SH-SY5Y (cell line): ENCODE data around the gene JAZF1.

Experiments
- GATA2 ChIP-seq: IDR thresholded peaks from 2 replicates; pipeline ENCODE4 v1.6.1; 2011; ENCODE audit warnings: mild to moderate bottlenecking, low read depth, low read length
- GATA3 ChIP-seq: IDR thresholded peaks from 2 replicates; pipeline ENCODE4 v1.6.1; 2011; ENCODE audit warnings: low read depth, mild to moderate bottlenecking, low read length, moderate library complexity

Gene JAZF1

DNA sequence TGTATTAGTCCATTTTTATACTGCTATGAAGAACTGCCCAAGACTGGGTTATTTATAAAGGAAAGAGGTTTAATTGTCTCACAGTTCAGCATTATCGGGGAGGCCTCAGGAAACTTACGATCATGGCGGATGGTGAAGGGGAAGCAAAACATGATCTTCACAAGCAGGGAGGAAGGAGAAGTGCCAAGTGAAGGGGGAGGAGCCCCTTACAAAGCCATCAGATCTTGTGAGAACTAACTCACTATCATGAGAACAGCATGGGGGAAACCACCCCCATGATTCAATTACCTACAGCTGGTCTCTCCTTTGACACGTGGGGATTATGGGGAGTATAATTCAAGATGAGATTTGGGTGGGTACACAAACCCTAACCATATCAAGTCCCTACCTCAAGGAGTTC is 85.4 kb downstream of the JAZF1 start:
- TF ChIP-seq GATA2 (no peak), GATA3 (no peak)

DNA sequence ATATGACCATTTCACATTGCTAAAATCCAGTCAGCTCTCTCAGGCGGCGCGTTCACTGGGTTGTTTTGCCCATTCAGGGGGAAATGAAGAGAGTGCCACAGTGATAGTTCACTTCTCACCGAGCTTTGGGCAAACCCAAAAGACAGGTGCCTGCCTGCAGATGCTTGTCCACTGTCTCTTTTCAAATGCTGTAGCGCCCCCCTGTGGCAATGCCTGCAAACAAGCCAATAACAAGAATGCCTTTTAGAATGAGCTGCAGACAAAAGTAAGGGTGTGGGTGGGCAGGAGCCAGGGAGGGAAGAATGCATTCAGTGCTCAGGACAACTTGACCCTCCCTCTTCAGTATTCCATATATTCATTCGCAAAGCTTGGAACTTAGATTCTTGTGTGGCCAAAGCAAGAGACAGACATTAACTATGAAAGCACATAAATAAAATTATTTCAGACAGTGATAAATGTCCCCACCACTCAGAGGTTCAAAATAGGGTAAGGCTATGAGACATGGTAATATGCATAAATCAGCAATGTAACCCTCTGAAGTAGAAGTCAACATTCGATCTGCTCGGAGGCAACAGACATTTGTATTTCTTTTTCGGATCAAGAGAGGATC is 86.9 kb downstream of the JAZF1 start:
- TF ChIP-seq GATA3 (no peak), GATA2 (no peak)

DNA sequence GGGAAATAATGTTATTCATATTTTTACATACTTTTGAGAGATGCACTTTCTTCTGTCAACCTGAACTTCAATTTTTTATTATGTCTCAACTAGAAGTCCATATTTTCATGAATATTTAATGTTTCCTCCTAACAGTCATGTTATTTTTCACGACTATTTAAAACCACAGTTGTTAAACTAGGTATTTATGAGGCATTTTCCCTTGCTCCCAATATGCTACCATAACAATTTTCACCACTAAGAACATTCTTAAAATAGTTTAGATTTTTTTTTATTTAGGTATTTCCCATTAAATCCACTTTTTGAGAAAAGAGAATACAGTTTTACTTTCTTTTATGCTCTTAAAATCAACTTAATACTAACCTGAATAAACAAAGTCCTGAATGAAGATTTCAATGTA is 89.4 kb downstream of the JAZF1 start:
- TF ChIP-seq GATA3: no peak
- no peak for TF ChIP-seq GATA2

DNA sequence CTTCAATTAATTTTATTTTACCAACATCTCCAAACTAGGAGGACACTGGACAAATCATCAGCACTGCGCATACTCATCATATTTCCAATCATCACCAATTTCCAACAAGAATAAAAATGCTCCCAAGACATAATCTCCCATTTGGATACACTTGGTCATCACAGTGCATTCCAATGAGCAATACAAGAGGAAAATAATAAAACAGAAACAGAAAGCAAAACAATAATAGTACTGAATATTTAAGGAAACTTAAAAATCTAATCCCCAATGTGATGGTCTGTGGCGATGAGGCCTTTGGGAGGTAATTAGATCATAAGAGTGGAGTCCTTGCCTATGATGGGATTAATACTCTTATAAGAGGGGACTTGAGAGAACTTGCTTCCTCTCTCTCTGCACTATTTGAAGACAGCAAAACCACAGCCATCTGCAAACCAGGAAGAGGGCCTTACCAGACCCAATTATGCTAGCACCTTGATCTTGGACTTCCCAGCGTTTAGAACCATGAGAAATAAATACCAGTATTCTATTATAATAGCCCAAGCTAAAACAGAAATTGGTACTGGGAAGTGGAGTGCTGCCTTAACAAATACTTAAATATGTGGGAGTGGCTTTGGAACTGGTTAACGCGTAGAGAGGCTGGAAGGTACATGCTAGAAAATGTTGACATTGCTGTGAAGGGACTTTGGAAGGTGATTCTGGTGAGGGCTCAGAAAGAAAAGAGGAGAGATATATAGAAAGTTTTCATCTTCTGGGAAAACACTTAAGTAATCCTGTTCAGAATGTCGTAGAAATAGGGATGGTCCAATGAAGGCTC is 91.5 kb downstream of the JAZF1 start:
- TF ChIP-seq GATA3: no peak
- no peak for TF ChIP-seq GATA2

DNA sequence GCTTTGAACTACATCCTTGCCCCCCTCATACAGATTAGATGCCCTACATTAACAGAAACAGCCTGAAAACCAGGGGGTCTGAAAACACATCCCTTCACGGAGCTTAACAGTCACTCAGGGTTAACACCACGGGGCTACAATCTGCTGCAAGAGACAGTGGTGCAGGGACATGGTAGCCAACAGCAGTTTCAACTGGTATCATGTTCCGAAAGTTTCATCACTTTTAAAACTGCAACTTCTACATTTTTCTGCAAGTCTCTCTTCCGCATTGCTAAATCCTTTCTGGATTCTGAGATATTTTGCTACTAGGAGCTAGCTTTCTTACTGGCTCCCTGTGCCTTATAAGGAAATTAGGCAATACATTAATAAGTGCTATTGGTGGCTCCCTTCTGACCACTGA is 92.6 kb downstream of the JAZF1 start:
- TF ChIP-seq GATA2 (no peak), GATA3 (no peak)

DNA sequence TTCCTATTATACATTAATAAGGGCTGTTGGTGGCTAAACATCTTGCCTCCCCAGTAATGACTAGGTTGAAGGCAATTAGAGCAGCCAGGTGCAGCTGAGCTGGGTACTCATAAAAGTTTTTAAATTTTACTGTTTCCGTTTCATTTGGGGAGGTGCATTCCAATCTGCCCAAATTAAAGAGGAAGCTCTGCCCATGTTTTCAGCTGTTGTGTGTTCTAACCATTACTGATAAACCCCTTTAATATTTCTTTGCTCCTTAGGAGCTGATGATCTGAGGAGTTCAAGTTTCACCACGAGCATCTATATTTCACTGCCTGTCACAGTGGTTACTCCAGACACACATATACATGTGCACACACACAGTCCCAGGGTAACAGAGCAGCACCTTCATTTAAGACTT is 94.4 kb downstream of the JAZF1 start:
- no peak for TF ChIP-seq GATA3
- no peak for TF ChIP-seq GATA2

DNA sequence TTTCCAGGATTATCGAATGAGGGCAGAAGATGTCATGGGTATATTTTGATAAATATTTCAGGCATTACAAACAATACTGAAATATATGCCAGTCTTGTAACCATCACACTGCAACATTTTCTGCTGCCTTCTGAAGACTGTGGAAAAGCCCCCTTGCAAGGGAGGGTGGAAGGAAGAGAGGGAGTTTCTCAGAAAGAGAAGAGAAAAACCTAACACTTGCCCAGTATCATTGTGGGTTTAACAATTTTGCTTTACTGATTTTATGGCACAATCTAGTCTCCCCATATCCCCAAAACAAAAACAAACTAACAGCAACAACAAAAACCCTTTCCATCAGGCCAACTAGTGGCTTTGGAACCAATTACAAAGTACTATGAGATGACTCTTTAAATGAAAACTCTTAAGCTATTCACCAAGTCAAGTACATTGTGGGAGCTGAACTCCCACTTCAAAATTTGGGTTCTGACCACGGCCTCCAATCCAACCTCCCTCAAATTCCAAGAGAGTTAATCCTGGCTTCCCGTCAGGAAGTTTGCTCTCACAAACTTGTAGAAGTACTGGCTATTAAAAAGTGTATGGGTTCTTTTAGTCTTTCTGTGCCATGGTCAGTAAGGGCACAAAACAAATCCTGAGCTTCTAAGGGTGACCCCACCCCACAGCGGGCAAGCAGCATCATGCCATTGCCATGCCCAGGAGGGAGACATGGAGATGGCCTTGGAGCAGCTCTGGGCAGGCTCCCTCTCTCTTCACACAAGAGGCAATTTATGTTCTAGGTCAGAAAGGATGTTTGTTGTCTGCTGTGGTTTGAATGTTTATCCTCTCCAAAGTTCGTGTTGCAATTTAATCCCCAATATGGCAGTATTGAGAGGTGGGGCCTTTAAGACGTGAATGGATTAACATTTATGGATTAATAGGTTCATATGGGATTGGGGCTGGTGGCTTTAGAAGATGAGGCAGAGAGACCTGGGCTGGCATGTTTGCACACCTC is 96.3 kb downstream of the JAZF1 start:
- TF ChIP-seq GATA3 (no peak), GATA2 (no peak)

DNA sequence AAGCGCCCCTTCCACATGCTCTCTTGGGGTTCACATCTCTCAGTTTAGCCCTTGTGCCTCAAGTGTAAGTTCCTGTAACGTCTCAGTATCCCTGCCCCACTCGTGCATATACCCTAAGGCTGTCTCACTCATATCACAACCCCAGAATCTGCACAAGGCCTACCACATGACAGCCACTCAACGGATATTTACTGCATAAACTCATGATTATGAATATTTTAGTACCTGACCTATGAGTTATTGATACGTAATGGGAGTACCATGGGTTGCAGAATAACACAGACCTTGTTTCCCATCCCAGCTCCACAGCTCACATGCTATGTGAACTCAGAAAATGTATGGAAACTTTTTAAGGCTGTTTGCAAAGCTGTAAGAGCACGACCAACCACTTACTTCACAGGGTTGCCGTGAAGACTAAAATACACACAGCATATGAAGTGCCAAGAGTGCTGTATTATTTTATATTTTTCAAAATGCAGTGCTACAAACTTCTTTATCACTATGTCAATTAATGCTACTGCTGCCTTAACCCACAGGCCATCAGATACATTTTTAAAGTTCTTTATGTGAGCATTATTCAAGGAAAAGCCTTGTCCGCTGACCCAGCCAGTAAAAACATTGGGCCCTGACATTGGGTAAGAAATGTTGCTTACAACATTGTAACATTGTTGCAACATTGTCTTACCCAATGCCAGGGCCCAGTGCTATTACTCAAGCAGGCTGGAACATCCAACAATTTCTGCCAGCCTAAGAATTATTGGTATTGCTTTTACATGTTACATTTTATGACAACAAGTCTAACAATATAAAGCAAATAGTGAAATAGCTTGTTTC is 97.2 kb downstream of the JAZF1 start:
- no peak for TF ChIP-seq GATA2
- TF ChIP-seq GATA3: no peak

DNA sequence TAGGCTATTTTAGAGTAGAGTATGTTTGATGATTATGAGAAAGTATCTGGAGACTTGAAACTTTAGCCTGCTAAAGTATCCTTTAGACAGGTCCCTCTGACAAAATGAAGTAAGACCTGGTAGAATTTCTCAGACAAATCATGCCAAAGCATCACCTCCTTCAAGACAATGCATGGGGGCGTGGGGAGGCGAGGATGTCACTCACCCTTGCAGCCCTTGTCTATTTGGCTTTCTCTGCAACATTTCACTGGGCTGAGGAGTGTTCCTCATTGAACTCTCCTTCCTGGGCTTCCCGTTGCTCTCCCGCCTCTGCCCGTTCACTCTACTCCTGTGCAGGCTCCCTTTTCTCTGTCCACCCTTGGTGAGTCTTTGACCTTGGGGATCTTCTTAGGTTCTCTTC is 98.5 kb downstream of the JAZF1 start:
- no peak for TF ChIP-seq GATA2
- TF ChIP-seq GATA3: no peak

DNA sequence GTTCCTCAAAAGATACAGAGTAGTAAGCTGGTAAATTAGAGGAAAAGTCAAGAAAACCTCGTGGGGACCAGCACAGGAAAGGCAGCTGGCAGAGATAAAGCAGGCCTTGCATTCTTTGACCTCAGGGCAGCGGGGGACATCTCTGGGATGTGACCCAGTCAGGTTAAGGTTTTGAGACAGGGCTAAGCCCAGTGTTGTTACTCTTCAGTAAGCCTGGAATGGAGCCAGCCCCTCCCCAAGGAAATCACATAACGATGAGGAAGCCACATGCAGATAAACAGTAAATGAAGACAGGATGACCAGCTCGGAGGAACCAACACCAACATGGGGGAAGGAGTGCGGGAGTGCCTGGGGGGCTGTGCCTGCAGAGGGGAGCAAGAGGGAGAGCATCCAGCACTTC is 99.6 kb downstream of the JAZF1 start:
- TF ChIP-seq GATA3: no peak
- TF ChIP-seq GATA2: no peak

DNA sequence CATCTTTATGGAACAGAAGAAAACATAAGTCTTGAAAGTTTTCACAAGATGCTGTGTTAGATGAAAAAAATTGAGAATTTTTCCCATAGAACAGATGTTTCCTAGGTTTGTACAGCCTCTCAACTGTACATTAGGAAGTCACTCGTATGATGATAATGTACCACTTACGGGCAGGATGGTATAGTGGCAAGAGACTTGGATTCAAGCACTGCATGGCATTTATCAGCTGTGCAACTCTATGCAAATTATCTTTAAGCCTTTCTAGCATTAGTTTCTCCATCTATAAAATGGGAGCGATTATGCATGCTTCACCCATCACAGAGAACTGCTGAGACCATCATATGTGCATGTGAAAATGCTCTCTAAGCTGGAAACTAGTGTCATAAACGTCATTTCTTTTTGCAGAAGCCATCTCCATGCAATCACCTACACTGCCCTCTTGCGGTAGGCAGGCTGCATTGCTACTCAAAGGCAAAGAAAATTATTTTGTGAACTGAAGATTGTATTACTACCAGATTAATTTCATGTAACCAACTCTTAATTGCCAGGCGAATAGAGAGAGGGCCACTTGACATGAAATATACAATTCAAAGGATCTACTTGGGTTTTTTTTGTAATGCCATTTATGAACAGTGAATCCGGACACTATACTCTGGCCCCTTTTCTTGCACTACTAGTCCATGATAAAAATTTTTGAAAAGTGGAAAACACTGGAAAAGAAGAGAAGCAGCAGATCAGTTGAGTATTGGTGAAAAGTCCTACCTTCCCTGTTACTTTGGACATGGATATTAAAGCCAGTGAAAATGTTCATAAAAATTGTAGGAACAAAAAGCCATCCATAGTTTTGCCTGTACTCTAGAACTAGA is 102.3 kb downstream of the JAZF1 start:
- no peak for TF ChIP-seq GATA3
- no peak for TF ChIP-seq GATA2

DNA sequence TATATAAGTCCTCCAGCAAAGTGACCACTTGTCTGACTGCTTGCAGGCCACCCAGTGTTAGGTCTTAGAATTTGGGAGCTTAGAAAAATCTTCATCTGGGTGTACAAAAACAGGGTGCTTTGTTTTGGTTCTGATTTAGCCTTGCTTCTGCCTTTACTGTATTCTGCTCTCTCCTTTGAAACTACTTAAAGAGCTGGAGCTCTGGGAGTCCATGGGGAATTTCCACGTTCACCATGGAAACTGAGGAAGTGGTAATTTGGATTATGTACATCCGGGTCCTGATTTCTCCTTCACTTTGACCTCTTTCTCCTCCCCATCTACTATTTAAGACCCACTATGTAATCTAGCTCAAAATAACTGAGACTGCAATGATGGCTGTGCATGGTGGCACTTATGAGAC is 103.0 kb downstream of the JAZF1 start:
- TF ChIP-seq GATA2 (no peak), GATA3 (no peak)

DNA sequence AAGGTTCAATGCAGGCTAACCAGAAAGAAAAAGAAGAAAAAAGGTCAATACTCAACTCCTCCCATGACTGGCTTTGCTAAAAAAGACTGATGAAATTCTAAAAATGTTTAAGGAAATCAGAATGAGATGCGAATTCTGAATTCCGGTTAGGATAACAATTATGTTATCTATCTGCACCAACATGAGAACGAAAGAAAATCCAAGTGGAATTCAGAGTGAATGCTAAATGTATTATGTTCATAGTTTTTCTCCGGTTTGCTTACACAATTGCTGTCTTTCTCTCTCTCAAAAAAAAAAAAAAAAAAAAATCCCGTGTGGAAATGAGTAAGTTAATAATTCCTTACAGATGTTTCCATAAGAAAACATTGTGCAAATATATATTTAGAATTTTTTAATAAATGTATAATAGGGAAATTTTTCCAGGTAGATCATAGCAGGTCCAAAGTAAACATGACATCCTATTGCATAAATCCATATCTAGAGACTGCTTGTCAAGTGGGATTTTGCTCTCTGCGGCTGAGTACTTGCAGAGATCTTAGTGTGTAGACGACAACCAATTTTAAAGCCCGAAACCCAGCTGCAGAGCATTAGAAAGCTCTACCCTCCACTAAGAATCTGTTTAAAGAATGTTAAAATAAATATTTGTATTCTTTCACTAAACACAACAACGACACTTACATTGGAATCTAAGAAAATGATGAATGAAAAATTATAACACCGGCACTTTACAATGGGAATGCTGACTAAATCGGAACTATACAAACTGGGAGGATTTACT is 104.0 kb downstream of the JAZF1 start:
- TF ChIP-seq GATA2 (0 out of 2 replicates have a peak, but pooled peaks have one; percentile 16), GATA3 (no peak)
